B cell (primary cell): ENCODE results near the gene KCTD18. TPM values are rescaled to one million over a fixed set of nuclear protein-coding genes. Genes with fewer than 3 reads are reported as not detected.

Source experiments
- ATAC-seq: fragments of 200-7000 bp; cut with Tn5 transposase; one replicate; pipeline ENCODE4 v1.10.0; 2021; ENCODE audit warnings: low read depth, mild to moderate bottlenecking, moderate number of reproducible peaks, moderate library complexity
- CTCF ChIA-PET: fragments of 350-600 bp; sonication (Branson Sonifier 250); formaldehyde crosslinking; loops from one replicate; lab custom pipeline; 2021; ENCODE audit warnings: antibody characterized with exemption, inconsistent platforms; lab: Charles Lee
- POLR2A ChIA-PET: fragments of 350-600 bp; sonication (Branson Sonifier 250); formaldehyde crosslinking; loops from one replicate; lab custom pipeline; 2021; ENCODE audit warnings: antibody characterized with exemption; lab: Charles Lee
- DNase-seq: peaks from one replicate; pipeline ENCODE4 v3.0.0; 2013
- H2AFZ ChIP-seq: 2 replicates; pipeline ENCODE4 v1.6.1; 2012; ENCODE audit warnings: mild to moderate bottlenecking, low read depth, low read length; ENCODE audit not compliant: insufficient read depth, poor library complexity, severe bottlenecking
- H3K27ac ChIP-seq, 2 donors: 1 replicate in 1 of 2; 2 replicates in 1 of 2; pipeline ENCODE4 v1.5.1; 2012 to 2013; ENCODE audit warnings: low read length in 2 of 2, mild to moderate bottlenecking in 2 of 2, moderate library complexity in 1 of 2
- H3K27me3 ChIP-seq, 4 experiments: fragments of 200-600 bp in 1 of 4; sonication (generic) in 1 of 4; replicated peaks in 1 of 4; 1 replicate in 2 of 4; 2 replicates in 2 of 4; pipeline versions ENCODE4 v1.6.1 to v1.7.0; 2013 to 2016; ENCODE audit warnings: low read length in 3 of 4, mild to moderate bottlenecking in 2 of 4, mixed read lengths in 1 of 4, moderate library complexity in 1 of 4; ENCODE audit not compliant: insufficient read depth in 4 of 4, control insufficient read depth in 3 of 4; ENCODE audit errors: control extremely low read depth in 1 of 4
- H3K36me3 ChIP-seq, 2 experiments: replicated peaks in 1 of 2; 1 replicate in 1 of 2; 2 replicates in 1 of 2; pipeline versions ENCODE4 v1.6.1 to v1.7.1; 2013; ENCODE audit warnings: low read length in 1 of 2; ENCODE audit not compliant: insufficient read depth in 2 of 2, control insufficient read depth in 1 of 2; ENCODE audit errors: control extremely low read depth in 1 of 2, extremely low read depth in 1 of 2
- H3K4me1 ChIP-seq, 2 donors: fragments of 200-600 bp in 1 of 2; sonication (generic) in 1 of 2; 1 replicate in 1 of 2; 2 replicates in 1 of 2; pipeline versions ENCODE4 v1.5.1 to v1.6.1; 2013 to 2017; ENCODE audit warnings: low read length in 2 of 2; ENCODE audit not compliant: control insufficient read depth in 2 of 2, insufficient read depth in 2 of 2
- H3K4me2 ChIP-seq: replicated peaks from 2 replicates; pipeline ENCODE3; 2012; ENCODE audit warnings: mild to moderate bottlenecking, low read depth, low read length; ENCODE audit not compliant: poor library complexity, severe bottlenecking
- H3K4me3 ChIP-seq, 5 experiments: fragments of 200-600 bp in 1 of 5; sonication (generic) in 1 of 5; 1 replicate in 3 of 5; 2 replicates in 2 of 5; pipeline versions ENCODE4 v1.5.1 to v1.7.0; 2011 to 2016; ENCODE audit warnings: low read length in 4 of 5, mild to moderate bottlenecking in 4 of 5, low read depth in 2 of 5, control low read depth in 1 of 5, moderate library complexity in 1 of 5; ENCODE audit not compliant: insufficient read depth in 1 of 5; ENCODE audit errors: control extremely low read depth in 1 of 5, extremely low read depth in 1 of 5
- H3K79me2 ChIP-seq: fragments of 200-600 bp; sonication (generic); one replicate; pipeline ENCODE4 v1.6.0; 2016; ENCODE audit warnings: low read length; ENCODE audit not compliant: control insufficient read depth, insufficient read depth
- H3K9ac ChIP-seq: fragments of 200-600 bp; sonication (generic); 2 replicates; pipeline ENCODE4 v1.6.1; 2017; ENCODE audit warnings: mild to moderate bottlenecking, low read length, moderate library complexity
- H3K9me3 ChIP-seq, 3 donors: one replicate each; pipeline versions ENCODE4 v1.6.1 to v1.7.1; 2013; ENCODE audit warnings: low read length in 2 of 3; ENCODE audit not compliant: control insufficient read depth in 2 of 3, insufficient read depth in 1 of 3; ENCODE audit errors: control extremely low read depth in 1 of 3
- H4K20me1 ChIP-seq: 2 replicates; pipeline ENCODE4 v1.6.0; 2012; ENCODE audit warnings: mild to moderate bottlenecking, low read length; ENCODE audit not compliant: insufficient read depth, control insufficient read depth, poor library complexity, severe bottlenecking
- H3K27ac Mint-ChIP-seq: one replicate; pipeline ENCODE4 v1.8.0; 2021; ENCODE audit warnings: mixed read lengths
- H3K27me3 Mint-ChIP-seq: one replicate; pipeline ENCODE4 v1.8.0; 2021; ENCODE audit warnings: mixed read lengths
- H3K4me1 Mint-ChIP-seq: one replicate; pipeline ENCODE4 v1.8.0; 2021; ENCODE audit warnings: mixed read lengths
- H3K4me3 Mint-ChIP-seq: one replicate; pipeline ENCODE4 v1.8.0; 2021; ENCODE audit warnings: mixed read lengths
- H3K9me3 Mint-ChIP-seq: one replicate; pipeline ENCODE4 v1.8.0; 2022; ENCODE audit warnings: mixed read lengths; ENCODE audit not compliant: insufficient read depth
- EZH2 ChIP-seq: IDR thresholded peaks from 2 replicates; pipeline ENCODE4 v1.6.1; 2012; ENCODE audit warnings: borderline replicate concordance, low read depth, mild to moderate bottlenecking, moderate library complexity, low read length; ENCODE audit not compliant: insufficient read depth, poor library complexity, severe bottlenecking
- WGBS: methylation state at CpG from one replicate; pipeline ENCODE4 v1.1.5; 2013; ENCODE audit warnings: missing lambda C conversion rate; ENCODE audit not compliant: insufficient coverage; 5-methylcytosine and 5-hydroxymethylcytosine counted together
- intact Hi-C: fragments of 100-400 bp; cut with micrococcal nuclease; formaldehyde crosslinking; loops from one replicate; pipeline ENCODE4 v1.10.0; 2022
- polyA plus RNA-seq: library from polyadenylated mRNA; depleted of rRNA; stranded (reverse); fragments of >200 nt; gene quantifications from 2 replicates; pipeline ENCODE4 v1.2.3, GENCODE V29; 2012
- total RNA-seq, 2 donors: library from RNA; stranded (reverse); fragments of 120-200 nt in 1 of 2; gene quantifications; 1 replicate in 1 of 2; 2 replicates in 1 of 2; pipeline versions ENCODE4 v1.2.3 to v1.2.4, GENCODE V29; 2013 to 2022
- TF ChIP-seq, protein P1 (sequence below): fragments of 200-600 bp; IDR thresholded peaks from one replicate; pipeline ENCODE4 v1.8.0; 2022; ENCODE audit warnings: antibody characterized with exemption, mild to moderate bottlenecking

The KCTD18 gene
- total and polyA plus RNA-seq, 2 donors (not counting 1 experiment from before 2014, with no cell fraction given), result 15.3 to 20.2 TPM

DNA sequence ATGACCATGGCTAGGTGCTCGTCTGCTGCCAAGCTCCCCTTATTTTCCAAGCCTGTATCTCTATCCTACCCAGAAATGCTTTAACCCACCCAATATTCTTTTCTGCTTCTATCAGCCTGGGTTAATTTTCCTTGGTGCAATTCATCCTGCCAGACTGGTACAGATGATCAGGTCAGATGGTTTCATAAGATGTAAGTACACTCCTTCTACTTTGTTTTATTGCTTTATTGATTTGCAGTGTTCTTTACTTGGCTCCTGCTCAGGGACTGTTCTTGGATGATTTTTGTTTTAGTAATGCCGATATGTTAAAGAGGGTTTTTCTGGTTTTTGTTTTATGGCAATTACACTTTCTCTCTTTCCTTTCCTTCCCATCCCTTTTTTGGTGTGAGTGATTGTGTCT is 13.7 kb upstream of the KCTD18 start:
- Histone ChIP-seq H4K20me1 (no peaks in the 10 kb centered on the region), H3K79me2 (peaks cover 19% of the 10 kb centered on the region), H3K9ac (no peak overlapping the region), H3K4me3 (no peak overlapping the region), H3K36me3 (no peaks in the 10 kb centered on the region), H3K4me1 (peaks cover 7 to 9% of the 10 kb centered on the region in 2 donors), H3K27ac (no peak overlapping the region), H2AFZ (no peak overlapping the region), H3K9me3 (no peaks in the 10 kb centered on the region), H3K27me3 (peaks cover 0 to 6% (median 0%) of the 10 kb centered on the region in 4 experiments), H3K4me2 (no peak overlapping the region)
- Mint-ChIP-seq H3K27me3 (peaks cover 8% of the 10 kb centered on the region), H3K27ac (no peak overlapping the region), H3K4me1 (peaks cover 12% of the 10 kb centered on the region), H3K4me3 (no peak overlapping the region), H3K9me3 (peaks cover 2% of the 10 kb centered on the region)
- ATAC-seq, result no peak
- ChIA-PET POLR2A (no interaction called here), CTCF (interaction anchor here (1.6 kb wide), 1 partner anchor 14 kb away, joined by 6 read pairs; the partner anchor contains the start of gene KCTD18)
- intact Hi-C loops, result loop anchor here (10.0 kb wide), 2 partner anchors 341 to 1851 kb away; partner anchors contain the start of genes BMPR2 and CLK1
- DNase-seq, result no peak
- no CpG with 5 or more reads among the region's 2 CpGs for WGBS
- TF ChIP-seq, protein P1, sequence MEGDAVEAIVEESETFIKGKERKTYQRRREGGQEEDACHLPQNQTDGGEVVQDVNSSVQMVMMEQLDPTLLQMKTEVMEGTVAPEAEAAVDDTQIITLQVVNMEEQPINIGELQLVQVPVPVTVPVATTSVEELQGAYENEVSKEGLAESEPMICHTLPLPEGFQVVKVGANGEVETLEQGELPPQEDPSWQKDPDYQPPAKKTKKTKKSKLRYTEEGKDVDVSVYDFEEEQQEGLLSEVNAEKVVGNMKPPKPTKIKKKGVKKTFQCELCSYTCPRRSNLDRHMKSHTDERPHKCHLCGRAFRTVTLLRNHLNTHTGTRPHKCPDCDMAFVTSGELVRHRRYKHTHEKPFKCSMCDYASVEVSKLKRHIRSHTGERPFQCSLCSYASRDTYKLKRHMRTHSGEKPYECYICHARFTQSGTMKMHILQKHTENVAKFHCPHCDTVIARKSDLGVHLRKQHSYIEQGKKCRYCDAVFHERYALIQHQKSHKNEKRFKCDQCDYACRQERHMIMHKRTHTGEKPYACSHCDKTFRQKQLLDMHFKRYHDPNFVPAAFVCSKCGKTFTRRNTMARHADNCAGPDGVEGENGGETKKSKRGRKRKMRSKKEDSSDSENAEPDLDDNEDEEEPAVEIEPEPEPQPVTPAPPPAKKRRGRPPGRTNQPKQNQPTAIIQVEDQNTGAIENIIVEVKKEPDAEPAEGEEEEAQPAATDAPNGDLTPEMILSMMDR, result no peak
- TF ChIP-seq EZH2, result no peak

DNA sequence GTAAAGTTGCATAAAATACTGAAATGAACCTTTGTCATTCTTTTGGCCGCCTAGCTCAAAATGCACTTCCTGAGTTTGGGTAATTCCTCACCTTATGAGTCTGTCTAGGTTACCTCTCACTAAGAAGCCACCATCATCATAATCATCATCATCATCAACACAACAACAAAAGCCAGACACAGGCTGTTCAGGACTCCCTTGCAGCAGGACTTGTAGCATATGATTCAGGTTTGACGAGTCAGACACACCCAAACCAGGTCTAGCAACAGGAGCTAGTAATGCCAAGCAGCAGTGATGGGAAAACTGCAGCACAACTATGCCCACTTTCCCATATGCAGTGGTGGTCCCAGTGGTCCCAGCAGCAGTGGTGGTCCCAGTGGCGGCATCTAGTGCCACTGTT is 13.3 kb upstream of the KCTD18 start:
- intact Hi-C loops, result loop anchor here (10.0 kb wide), 2 partner anchors 342 to 1852 kb away; partner anchors contain the start of genes BMPR2 and CLK1
- peaks cover 12% of the 10 kb centered on the region for H3K4me1 Mint-ChIP-seq
- peaks cover 0 to 6% (median 0%) of the 10 kb centered on the region in 4 experiments for H3K27me3 ChIP-seq
- ChIA-PET CTCF (interaction anchor here (1.6 kb wide), 1 partner anchor 14 kb away, joined by 6 read pairs; the partner anchor contains the start of gene KCTD18), POLR2A (no interaction called here)
- TF ChIP-seq, protein P1, result no peak
- no peak for TF ChIP-seq EZH2
- no peaks in the 10 kb centered on the region for H4K20me1 ChIP-seq
- DNase-seq, result no peak
- H3K79me2 ChIP-seq, result peaks cover 14% of the 10 kb centered on the region
- no peaks in the 10 kb centered on the region for H3K36me3 ChIP-seq
- 84% methylated on average over 3 of the region's 3 CpGs for WGBS
- no peak overlapping the region for H3K4me3 Mint-ChIP-seq
- no peak overlapping the region for H3K9ac ChIP-seq
- no peaks in the 10 kb centered on the region for H3K9me3 ChIP-seq
- peaks cover 8% of the 10 kb centered on the region for H3K27me3 Mint-ChIP-seq
- peaks cover 2% of the 10 kb centered on the region for H3K9me3 Mint-ChIP-seq
- H2AFZ ChIP-seq, result no peak overlapping the region
- H3K4me3 ChIP-seq, result no peak overlapping the region
- no peak overlapping the region for H3K27ac ChIP-seq
- H3K4me2 ChIP-seq, result no peak overlapping the region
- no peak for ATAC-seq
- H3K27ac Mint-ChIP-seq, result no peak overlapping the region
- H3K4me1 ChIP-seq, result peaks cover 7 to 9% of the 10 kb centered on the region in 2 donors
